Endothelial cell of umbilical vein (primary cell): ENCODE measurements around the gene PLCG2.

Source experiments
- EZH2 ChIP-seq: IDR thresholded peaks from 2 replicates; pipeline ENCODE4 v1.6.1; 2012; ENCODE audit warnings: borderline replicate concordance, low read depth, mild to moderate bottlenecking, moderate library complexity, low read length, inconsistent platforms; ENCODE audit not compliant: severe bottlenecking
- FOS ChIP-seq: IDR thresholded peaks from 2 replicates; pipeline ENCODE4 v1.6.1; 2011; ENCODE audit warnings: mild to moderate bottlenecking, low read length, moderate library complexity, borderline replicate concordance; ENCODE audit not compliant: insufficient read depth
- GATA2 ChIP-seq: IDR thresholded peaks from 2 replicates; pipeline ENCODE4 v1.7.0; 2011; ENCODE audit warnings: low read depth, mild to moderate bottlenecking, moderate library complexity, mixed read lengths, low read length; ENCODE audit not compliant: insufficient read length, insufficient read depth
- MAX ChIP-seq: IDR thresholded peaks from 2 replicates; pipeline ENCODE4 v1.6.1; 2011; ENCODE audit not compliant: insufficient read depth, insufficient read length
- MYC ChIP-seq: IDR thresholded peaks from one replicate; pipeline ENCODE4 v1.6.1; 2011; ENCODE audit warnings: mild to moderate bottlenecking, low read depth, low read length
- POLR2A ChIP-seq: IDR thresholded peaks from 2 replicates; pipeline ENCODE4 v1.6.1; 2012; ENCODE audit warnings: low read depth, mild to moderate bottlenecking, control low read depth, low read length
- POLR2AphosphoS5 ChIP-seq: IDR thresholded peaks from 2 replicates; pipeline ENCODE4 v1.6.1; 2012; ENCODE audit warnings: low read depth, mild to moderate bottlenecking, control low read depth, low read length, moderate library complexity; ENCODE audit not compliant: insufficient read depth
- TF ChIP-seq, protein P1 (sequence below), 2 donors: IDR thresholded peaks; 1 replicate in 1 of 2; 2 replicates in 1 of 2; pipeline ENCODE4 v1.5.1; 2011; ENCODE audit warnings: low read length in 2 of 2, mild to moderate bottlenecking in 2 of 2, moderate library complexity in 2 of 2, control low read depth in 1 of 2, inconsistent platforms in 1 of 2, low read depth in 1 of 2; ENCODE audit not compliant: insufficient read depth in 1 of 2; ENCODE audit errors: extremely low read depth in 1 of 2

DNA sequence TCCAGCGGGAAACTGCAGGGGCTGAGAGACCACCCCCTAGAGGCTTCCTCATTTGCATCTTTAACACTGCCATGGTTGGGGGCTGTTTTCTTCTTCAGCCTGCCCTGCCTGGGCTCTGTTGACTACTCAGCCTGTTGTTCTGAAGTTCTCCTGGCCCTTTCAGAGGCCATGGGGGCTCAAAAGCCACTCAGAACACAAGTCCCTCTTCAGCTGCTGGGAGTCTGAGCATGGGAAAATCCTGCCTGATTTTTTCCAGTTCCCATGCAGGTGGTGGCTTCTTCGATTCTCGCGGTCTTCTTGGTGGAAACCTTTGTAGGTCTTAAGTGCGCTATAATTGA, 36.3 kb downstream of the PLCG2 start:
- TF ChIP-seq, protein P1, sequence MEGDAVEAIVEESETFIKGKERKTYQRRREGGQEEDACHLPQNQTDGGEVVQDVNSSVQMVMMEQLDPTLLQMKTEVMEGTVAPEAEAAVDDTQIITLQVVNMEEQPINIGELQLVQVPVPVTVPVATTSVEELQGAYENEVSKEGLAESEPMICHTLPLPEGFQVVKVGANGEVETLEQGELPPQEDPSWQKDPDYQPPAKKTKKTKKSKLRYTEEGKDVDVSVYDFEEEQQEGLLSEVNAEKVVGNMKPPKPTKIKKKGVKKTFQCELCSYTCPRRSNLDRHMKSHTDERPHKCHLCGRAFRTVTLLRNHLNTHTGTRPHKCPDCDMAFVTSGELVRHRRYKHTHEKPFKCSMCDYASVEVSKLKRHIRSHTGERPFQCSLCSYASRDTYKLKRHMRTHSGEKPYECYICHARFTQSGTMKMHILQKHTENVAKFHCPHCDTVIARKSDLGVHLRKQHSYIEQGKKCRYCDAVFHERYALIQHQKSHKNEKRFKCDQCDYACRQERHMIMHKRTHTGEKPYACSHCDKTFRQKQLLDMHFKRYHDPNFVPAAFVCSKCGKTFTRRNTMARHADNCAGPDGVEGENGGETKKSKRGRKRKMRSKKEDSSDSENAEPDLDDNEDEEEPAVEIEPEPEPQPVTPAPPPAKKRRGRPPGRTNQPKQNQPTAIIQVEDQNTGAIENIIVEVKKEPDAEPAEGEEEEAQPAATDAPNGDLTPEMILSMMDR (IDR thresholded peaks at IDR 0.05; ENCODE audit: extremely low read depth in 1 of 2, insufficient read depth in 1 of 2, low read depth in 1 of 2, low read length in 2 of 2), result no peak
- TF ChIP-seq POLR2AphosphoS5 (no peak), MYC (no peak), POLR2A (no peak), EZH2 (no peak), MAX (no peak), GATA2 (no peak), FOS (no peak)
